Right lobe of liver (tissue), 6 donors: ENCODE data around the gene RPGRIP1. TPM values are rescaled to one million over a fixed set of nuclear protein-coding genes. Genes with fewer than 3 reads are reported as not detected.
A peak's percentile ranks its signal among the peaks of the same experiment; 100 is the strongest.

Experiments
- ATAC-seq, 4 donors: fragments of 200-7000 bp; cut with Tn5 transposase; one replicate each; pipeline ENCODE4 v1.9.1; 2020; ENCODE audit warnings: mild to moderate bottlenecking in 4 of 4, moderate library complexity in 4 of 4
- DNase-seq, 3 donors: peaks; one replicate each; pipeline ENCODE4 v3.0.0-alpha.2; 2020
- H3K27ac ChIP-seq, 3 donors: fragments of 200-600 bp; one replicate each; pipeline ENCODE4 v1.8.0; 2022
- H3K27me3 ChIP-seq, 2 donors: fragments of 200-600 bp; one replicate each; pipeline ENCODE4 v1.8.0; 2022
- H3K36me3 ChIP-seq, 4 donors: fragments of 200-600 bp; sonication (generic) in 1 of 4; one replicate each; pipeline versions ENCODE4 v1.5.1 to v1.8.0; 2017 to 2022; ENCODE audit warnings: control low read depth in 1 of 4
- H3K4me1 ChIP-seq, 4 donors: fragments of 200-600 bp; sonication (generic) in 1 of 4; one replicate each; pipeline versions ENCODE4 v1.5.1 to v1.8.0; 2017 to 2022; ENCODE audit warnings: control low read depth in 1 of 4
- H3K4me3 ChIP-seq, 3 donors: fragments of 200-600 bp; one replicate each; pipeline ENCODE4 v1.8.0; 2022
- H3K9me3 ChIP-seq, 4 donors: fragments of 200-600 bp; sonication (generic) in 1 of 4; one replicate each; pipeline versions ENCODE4 v1.5.1 to v1.8.0; 2017 to 2022; ENCODE audit warnings: control low read depth in 1 of 4
- POLR2A ChIP-seq: fragments of 450-650 bp; IDR thresholded peaks from one replicate; pipeline ENCODE4 v1.6.1; 2017; ENCODE audit warnings: antibody characterized with exemption, mild to moderate bottlenecking
- WGBS: methylation state at CpG from one replicate; pipeline ENCODE4 v1.1.6; 2018; ENCODE audit warnings: low coverage, low lambda C conversion rate; ENCODE audit not compliant: insufficient coverage; ENCODE audit errors: missing lambda C conversion rate; 5-methylcytosine and 5-hydroxymethylcytosine counted together
- intact Hi-C, 2 donors: fragments of 100-400 bp; cut with DNase I; formaldehyde crosslinking; loops; one replicate each; pipeline versions ENCODE4 v1.11.2 to v1.14.1; 2022
- total RNA-seq, 6 experiments: library from RNA; depleted of rRNA in 2 of 6; stranded (reverse); fragments of >200 nt in 2 of 6; fragmentation: NEBNext Ultra II Directional in 3 of 6; extraction: Animal tissue kit (Norgen Biotek cat#: 25700) in 3 of 6; gene quantifications; one replicate each; pipeline versions ENCODE4 v1.1.0 to v1.2.4, GENCODE V29; 2016 to 2023
- TF ChIP-seq, protein P1 (sequence below), 4 donors: fragments of 200-600 bp in 3 of 4; fragments of 450-650 bp in 1 of 4; IDR thresholded peaks; one replicate each; pipeline versions ENCODE4 v1.5.1 to v1.8.0; 2016 to 2022; ENCODE audit warnings: antibody characterized with exemption in 4 of 4, mild to moderate bottlenecking in 2 of 4
- donor health status: DM: no; HTN: yes; CAD: no.
- donor health status: DM: no; HTN: no; CAD: no.
- donor health status: DM: no; HTN: no; CAD: no.
- donor health status: DM: no; HTN: yes; CAD: no.
- donor health status: DM: no; HTN: yes; CAD: no.

Gene RPGRIP1
- total RNA-seq, 6 experiments from 2014 or later, result 0.22 to 1.8 (median 1.0) TPM

DNA sequence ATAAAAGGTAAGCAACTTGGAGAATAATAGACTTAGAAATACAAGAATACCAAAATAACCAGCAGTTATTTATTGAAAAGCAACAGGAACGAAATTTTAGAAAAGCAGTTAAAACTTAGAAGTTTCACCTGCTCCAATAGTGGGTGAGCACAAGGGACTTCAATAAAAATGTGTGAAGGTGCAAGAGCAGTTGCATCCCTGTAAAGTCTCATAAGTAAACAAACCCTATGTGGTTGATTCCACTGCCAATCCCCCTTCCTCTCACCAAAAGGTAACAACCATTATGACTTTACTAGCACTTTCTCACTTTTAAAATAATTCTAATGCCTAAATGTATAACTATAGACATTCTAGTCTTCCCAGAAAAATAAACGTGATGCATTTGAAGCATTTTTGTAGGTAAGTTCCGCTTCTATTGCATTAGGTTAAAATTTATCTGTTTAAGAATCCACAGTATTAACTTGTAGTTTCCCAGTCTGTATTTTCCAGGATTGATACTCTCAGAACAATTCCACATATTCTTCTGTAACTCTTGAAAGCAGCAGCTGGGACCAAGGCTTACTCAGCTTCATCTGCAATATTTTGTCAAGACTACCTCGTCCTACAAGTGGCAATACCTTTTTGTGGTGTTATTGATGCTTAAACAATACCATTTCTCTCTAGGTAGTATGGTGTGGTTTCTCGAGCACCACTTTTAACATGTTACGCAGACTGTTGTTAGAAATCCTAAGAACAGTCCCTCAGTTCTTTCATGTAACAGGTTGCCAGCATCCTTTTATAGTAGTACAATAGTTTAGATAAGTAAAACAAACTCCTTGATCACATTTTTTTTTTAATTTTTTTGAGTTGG lies 42.7 kb upstream of the RPGRIP1 start:
- Histone ChIP-seq H3K4me1 (peaks cover 0 to 23% (median 2%) of the 10 kb centered on the region in 4 donors), H3K27ac (no peak overlapping the region), H3K9me3 (no peaks in the 10 kb centered on the region), H3K27me3 (no peaks in the 10 kb centered on the region), H3K4me3 (no peak overlapping the region), H3K36me3 (peaks cover 0 to 55% (median 13%) of the 10 kb centered on the region in 4 donors)
- ATAC-seq, result no peak
- TF ChIP-seq, protein P1, sequence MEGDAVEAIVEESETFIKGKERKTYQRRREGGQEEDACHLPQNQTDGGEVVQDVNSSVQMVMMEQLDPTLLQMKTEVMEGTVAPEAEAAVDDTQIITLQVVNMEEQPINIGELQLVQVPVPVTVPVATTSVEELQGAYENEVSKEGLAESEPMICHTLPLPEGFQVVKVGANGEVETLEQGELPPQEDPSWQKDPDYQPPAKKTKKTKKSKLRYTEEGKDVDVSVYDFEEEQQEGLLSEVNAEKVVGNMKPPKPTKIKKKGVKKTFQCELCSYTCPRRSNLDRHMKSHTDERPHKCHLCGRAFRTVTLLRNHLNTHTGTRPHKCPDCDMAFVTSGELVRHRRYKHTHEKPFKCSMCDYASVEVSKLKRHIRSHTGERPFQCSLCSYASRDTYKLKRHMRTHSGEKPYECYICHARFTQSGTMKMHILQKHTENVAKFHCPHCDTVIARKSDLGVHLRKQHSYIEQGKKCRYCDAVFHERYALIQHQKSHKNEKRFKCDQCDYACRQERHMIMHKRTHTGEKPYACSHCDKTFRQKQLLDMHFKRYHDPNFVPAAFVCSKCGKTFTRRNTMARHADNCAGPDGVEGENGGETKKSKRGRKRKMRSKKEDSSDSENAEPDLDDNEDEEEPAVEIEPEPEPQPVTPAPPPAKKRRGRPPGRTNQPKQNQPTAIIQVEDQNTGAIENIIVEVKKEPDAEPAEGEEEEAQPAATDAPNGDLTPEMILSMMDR (IDR thresholded peaks at IDR 0.05), result no peak
- no peak for TF ChIP-seq POLR2A
- 68% methylated on average over 6 of the region's 6 CpGs for WGBS
- intact Hi-C loops, result loop anchor here in 1 of 2 donors (10.0 kb wide), 1 partner anchor 158 kb away; no protein-coding TSS in a partner anchor
- DNase-seq, result no peak

DNA sequence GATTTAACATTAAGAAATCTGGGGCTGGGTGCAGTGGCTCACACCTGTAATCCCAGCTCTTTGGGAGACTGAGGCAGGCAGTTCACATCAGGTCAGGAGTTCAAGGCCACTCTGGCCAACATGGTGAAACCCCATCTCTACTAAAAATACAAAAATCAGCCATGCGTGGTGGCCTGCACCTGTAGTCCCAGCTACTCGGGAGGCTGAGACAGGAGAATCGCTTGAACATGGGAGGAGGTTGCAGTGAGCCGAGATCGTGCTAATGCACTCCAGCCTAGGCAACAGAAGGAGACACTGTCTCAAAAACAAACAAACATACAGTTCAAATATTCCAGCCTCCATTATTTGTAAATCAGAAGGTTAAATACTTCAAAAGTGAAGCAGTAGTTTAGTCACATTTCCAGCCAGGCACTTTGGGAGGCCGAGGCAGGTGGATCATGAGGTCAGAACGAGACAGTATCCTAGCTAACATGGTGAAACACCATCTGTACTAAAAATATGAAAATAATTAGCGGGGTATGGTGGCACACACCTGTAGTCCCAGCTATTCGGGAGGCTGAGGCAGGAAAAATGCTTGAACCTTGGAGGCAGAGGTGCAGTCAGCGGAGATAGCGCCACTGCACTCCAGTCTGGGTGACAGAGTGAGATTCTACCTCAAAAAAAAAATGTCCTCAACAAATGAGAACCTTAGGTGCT lies 40.9 kb upstream of the RPGRIP1 start:
- ATAC-seq, result no peak
- WGBS, result 91% methylated on average over 11 of the region's 11 CpGs
- no peak overlapping the region for H3K27ac ChIP-seq
- no peak for DNase-seq
- H3K9me3 ChIP-seq, result no peaks in the 10 kb centered on the region
- H3K4me1 ChIP-seq, result peaks cover 0 to 23% (median 2%) of the 10 kb centered on the region in 4 donors
- no peaks in the 10 kb centered on the region for H3K27me3 ChIP-seq
- intact Hi-C loops, result loop anchor here in 1 of 2 donors (10.0 kb wide), 1 partner anchor 156 kb away; no protein-coding TSS in a partner anchor
- peaks cover 0 to 52% (median 4%) of the 10 kb centered on the region in 4 donors for H3K36me3 ChIP-seq
- TF ChIP-seq, protein P1 (IDR thresholded peaks at IDR 0.05), result no peak
- no peak for TF ChIP-seq POLR2A
- H3K4me3 ChIP-seq, result no peak overlapping the region

DNA sequence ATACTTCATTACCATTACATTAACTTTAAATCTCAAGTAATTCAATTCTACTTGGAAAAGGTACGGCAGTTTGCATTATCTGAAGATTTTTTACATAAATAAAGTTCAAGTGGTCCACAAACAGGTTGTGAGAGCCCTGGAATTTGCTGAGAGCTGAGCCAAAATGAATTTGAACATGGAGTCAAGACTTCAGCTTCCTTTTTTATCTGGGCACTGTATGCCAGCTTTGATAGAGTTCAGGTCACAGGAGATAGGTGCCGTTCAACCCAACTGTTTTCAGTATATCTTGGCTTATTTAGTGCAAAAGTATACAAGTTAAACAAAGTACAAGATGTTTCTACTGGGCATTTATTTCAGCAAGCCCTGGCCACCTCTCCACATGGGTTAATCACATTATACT lies 39.5 kb upstream of the RPGRIP1 start:
- no peaks in the 10 kb centered on the region for H3K9me3 ChIP-seq
- no peak for DNase-seq
- peaks cover 0 to 25% (median 3%) of the 10 kb centered on the region in 4 donors for H3K4me1 ChIP-seq
- no peaks in the 10 kb centered on the region for H3K27me3 ChIP-seq
- H3K36me3 ChIP-seq, result peaks cover 0 to 51% (median 1%) of the 10 kb centered on the region in 4 donors
- H3K27ac ChIP-seq, result no peak overlapping the region
- TF ChIP-seq POLR2A, result no peak
- TF ChIP-seq, protein P1 (IDR thresholded peaks at IDR 0.05), result no peak
- no peak overlapping the region for H3K4me3 ChIP-seq
- intact Hi-C loops, result no loop called here
- 38% methylated on average over 2 of the region's 2 CpGs for WGBS
- no peak for ATAC-seq

DNA sequence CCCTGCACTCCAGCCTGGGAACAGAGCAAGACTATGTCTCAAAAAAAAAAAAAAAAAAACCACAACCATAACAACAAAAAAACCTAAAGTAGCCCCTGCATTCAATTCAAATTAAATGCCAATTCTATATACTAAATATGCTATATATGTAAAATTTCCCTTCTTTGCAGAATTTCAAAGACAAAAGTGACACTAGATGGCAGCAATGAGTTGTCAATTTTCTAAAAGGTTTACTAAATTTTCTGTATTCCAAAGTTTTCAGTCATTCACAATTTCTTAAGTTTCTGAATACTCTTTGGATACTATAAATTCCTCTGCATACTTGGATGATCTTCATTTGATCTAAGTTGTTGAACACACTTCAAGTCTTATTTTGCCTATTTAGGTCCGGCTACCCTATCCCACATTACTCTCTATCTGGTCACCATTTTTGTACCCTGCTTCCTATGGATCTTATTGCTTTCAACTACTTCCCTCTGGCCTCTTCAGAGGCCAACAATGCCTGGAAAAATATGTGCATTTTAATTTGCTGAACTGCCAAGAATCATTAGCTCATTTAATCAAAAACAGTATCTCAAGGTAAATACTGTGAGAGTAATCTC lies 38.6 kb upstream of the RPGRIP1 start:
- 82% methylated on average over 1 of the region's 1 CpG for WGBS
- Histone ChIP-seq H3K4me3 (no peak overlapping the region), H3K27ac (no peak overlapping the region), H3K27me3 (no peaks in the 10 kb centered on the region), H3K36me3 (peaks cover 0 to 46% (median 2%) of the 10 kb centered on the region in 4 donors), H3K9me3 (no peaks in the 10 kb centered on the region), H3K4me1 (peaks cover 0 to 30% (median 3%) of the 10 kb centered on the region in 4 donors)
- intact Hi-C loops, result no loop called here
- no peak for TF ChIP-seq POLR2A
- TF ChIP-seq, protein P1 (IDR thresholded peaks at IDR 0.05), result peak; percentile 21 to 45 (median 37)
- ATAC-seq (no peak), DNase-seq (no peak)
